Activated CD8-positive, alpha-beta memory T cell treated with anti-CD3 and anti-CD28 coated beads, Interleukin-2, amount 50 U/mL, for 48 hours (primary cell): ENCODE measurements around the gene P2RY13.

ENCODE experiments used
- DNase-seq: peaks from one replicate; pipeline ENCODE4 v3.0.0-alpha.2; 2020

Gene P2RY13

DNA sequence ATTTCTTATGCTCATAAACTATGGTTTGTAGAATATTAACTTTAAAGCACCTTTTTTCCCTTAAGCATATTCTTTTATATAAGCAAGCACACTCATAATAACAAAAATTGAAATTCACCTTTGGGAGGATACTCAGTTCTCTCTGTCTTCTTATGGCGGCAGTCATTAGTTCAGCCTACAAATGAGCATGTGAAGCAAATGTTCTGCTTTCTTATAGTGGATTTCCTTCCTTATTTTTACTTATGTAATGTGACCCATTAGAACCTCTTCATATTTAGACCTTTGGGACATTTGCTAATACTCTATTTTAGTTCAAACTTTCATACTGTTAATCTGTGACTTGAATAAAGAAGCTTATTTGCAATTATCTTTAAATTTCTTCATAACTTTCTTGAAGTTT, at the start of gene P2RY13:
P2RY13 (minus strand) TSS at position 187 of the 400 bp plus-strand sequence; CDS start at position 166, 21 bp downstream.
- DNase-seq = no peak

DNA sequence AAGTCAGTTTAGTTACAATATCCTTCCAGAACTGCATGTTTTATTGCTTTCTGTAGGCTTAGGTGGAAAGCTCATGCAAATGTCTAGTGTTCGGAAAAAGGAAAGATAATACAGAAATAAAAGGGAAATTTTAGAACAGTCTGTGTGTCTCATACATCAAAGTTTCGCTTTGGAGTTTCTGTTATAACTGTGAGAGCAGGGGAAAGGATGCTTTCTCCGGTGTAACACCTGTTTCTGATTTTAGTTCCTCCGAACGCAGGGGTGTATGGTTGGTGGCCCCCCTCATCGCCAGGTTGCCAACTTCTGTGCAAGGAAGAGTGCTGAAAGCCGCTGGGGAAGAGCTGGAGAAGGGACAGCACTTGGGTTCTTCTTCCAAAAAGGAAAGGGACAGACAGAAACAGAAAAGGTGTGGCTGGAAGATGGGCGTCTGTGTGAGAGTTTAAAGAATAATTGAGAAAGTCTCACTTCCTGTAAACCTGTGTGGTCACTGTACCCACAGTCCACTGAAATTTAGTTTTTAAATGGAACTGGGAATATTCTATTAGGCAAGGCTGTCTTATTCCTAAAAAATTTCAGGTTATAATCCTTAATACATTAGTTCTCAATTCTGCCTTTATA, 48.5 kb upstream of the P2RY13 start:
- no peak for DNase-seq

DNA sequence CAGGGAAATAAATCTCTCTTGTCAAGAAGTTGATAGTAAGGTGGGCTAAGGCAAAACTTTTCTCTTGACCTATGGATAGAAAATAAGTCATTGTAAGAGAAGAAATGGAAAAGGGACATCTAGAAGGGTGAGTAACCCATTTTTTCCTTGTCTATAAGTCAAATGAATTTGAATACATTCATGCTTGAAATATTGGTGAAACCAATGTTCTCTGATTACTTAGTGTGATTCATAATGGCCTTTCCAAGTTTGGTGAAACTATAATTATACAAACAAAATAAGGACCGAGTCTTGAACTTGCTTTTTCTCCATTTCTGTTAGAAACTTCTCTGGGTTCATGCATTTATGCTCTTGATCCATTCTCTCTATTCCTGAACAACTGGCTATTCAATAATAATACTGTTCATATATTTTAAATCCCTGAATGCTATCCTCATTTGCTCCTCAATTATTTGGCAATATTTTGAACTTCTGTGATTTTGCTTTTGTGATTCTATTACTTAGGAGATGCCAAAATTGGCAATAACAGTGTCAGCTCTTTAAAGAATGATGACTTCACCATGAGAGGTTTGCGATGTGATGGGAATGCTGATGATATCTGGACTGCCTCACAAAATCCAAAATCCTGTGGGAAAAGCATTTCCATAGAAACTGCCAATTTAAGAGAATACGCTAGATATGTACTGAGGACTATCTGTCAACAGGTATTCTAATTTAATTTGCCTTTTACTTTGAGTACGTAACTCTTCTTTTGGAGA, 42.9 kb upstream of the P2RY13 start:
- no peak for DNase-seq

DNA sequence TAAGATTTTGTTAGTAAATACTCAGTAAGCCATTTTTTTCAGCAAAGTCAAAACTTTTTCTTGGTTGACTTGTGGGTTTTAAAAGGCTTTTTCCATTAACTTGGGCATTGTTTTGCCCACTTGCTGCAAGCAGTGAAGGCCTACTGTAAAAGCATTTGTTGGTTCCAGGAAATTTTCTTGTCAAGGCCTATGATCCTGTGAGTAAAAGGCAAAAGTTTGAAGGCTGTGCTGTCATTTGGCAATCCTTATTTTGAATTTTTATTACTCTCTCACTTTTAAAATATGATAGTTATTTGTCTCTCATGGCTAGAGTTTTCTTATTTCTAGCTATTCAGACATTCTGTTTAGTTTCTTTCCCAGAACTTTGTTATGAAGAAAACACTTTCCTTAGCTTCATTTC, 42.2 kb upstream of the P2RY13 start:
- DNase-seq = no peak

DNA sequence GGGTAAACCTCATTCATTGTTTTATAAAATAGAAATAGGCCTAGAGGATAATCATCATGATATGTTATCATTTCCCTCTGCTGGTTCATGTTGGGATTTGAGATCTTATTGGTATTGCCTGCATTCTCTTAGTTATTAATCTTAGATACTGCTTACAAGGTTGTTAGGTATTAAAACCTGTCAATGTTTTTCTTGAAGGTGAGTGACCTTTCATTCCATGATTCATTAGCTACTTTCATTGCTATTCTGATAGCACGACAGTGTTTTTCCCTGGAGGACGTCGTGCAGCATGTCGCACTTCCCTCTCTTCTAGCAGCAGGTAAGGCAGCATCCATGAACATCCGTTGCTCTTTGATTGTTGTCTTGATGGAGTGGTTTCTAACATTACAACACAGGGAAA, 38.1 kb upstream of the P2RY13 start:
- DNase-seq = no peak

DNA sequence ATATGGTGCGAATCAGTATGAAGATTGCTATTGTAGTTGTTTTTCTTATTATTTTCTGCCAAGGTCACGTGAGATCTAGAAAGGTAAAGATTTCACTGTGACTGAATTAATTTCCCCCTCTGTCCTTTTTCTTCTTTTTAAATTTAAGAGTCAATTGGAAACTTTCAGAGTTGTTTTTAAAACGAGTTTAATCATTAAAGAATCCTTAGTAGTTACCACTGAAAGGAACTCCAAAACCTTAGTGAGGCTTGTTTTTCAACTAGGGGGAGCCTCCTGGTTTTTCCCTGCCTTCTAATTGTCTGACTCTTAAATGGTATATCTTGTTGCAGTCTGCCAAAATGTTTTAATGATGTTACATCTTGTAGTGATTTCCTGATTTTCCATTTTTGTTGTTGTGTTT, 37.6 kb upstream of the P2RY13 start:
- DNase-seq = no peak

DNA sequence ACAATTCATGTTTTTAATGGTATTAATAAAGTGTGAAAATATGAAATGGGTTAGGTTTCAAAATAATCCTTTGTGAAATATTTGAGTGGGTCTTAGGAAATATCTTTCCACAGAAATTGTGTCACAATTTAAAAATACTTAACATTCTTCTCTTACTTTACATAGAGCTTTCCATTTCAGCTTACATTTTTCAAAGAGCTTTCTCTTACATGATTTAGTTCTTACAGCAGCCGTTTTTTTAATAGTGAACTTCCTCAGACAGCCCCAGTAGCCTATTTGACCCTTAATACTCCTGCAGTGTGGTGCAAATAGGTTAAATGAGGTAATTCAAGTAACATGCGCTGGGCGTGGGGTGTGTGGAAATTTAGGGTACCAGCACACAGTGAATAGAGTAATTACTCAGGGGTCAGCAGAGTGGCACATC, 33.4 kb upstream of the P2RY13 start:
- DNase-seq = no peak

DNA sequence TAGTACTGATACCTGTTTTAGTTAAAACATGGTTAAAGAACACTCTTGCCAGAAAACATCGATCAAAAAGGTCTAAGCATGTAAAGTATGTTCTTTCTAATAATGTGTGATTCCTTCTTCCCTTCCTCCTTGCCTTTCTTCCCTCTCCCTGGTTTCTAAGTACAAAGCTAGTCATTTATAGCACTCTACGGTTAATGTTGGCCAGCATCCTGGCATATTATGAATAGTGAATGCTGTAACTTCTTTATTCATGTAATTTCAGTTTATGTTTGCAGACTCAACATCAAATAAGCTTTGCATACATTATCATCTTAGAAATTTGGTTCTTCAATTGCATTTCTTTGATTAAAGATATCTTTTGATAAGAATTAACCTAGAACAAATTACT, 28.1 kb upstream of the P2RY13 start:
- DNase-seq = no peak

DNA sequence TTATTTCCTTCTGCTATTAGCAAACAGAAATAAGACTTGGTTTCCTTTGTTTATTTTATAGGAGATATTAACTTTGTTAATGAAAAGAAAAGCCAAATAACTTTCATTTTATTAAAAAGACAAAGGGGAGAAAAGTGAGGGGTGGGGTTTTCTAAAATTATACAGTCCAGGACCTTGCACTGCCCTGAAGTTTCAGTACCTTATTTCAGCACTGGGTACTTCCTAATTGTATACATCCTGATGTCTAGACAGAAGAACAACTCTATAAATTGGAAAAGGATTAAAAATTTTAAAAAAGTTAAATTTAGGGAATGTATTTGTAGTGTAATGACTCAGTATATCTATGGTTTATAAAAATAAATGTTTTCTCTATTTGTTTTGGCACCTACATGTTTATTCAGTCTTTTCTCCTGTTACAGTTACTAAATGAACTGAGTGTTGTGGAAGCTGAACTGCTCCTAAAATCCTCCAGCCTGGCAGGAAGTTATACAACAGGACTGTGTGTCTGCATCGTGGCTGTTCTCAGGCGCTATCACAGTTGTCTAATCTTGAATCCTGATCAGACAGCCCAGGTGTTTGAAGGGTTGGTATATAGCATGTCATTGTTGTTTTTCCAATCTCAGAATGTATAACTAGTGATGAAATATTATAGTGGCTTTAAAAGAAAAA, 27.6 kb upstream of the P2RY13 start:
- DNase-seq = no peak

DNA sequence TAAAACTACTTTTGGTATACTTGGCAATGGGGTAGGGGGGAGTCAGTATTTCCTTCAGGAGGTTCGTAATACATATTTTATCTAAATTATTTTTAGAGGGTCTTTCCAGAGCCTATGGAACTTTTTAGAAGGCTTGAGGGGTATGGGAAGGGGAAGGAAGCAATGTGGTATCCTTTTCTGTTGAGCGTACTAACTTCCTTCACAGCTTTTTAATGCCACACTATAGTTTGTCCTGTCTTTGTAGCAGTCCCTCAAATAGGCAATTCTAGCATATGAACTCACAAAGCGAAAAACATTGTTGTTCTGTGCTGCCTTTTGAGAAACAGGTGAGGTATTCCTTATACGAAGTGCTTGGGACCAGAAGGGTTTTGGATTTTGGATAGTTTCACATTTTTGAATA, 22.3 kb upstream of the P2RY13 start:
- no peak for DNase-seq

DNA sequence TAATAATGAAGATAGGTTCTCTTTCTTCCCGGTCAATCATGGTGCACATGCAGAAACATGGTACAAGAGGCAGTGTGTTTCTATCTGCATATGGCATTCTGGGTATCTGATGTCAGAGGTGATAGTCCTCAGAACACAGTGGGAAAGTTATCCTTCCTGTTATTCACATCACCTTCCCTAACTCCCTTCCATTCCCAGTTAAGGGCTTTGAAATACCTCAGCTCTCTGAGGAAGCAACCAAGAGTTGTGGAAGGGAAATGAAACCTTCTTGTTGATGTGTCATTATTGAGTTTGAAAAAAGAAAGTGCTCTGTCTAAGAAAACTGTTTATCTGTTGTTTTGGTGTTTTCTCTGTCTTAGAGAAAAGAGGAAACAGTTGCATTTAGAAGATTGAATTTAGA, 21.9 kb upstream of the P2RY13 start:
- DNase-seq = no peak

DNA sequence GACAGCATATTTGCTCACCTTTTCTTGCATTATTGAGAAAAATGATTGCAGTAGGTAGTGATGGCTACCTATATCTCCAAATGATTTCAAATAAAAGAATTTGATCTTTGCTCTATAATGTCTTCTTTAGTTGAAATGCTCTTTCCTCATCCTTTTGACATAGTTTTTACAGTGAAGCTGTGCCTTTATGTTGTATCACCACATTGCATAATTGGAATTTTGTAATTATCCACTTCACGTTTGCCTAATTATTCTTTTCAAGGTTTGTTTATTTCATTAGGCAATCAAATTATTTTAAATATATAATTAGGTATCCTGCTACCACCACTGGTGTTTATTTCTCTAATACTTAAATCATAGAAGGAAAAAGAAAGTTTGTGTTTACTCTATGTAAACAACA, 21.3 kb upstream of the P2RY13 start:
- DNase-seq = no peak

DNA sequence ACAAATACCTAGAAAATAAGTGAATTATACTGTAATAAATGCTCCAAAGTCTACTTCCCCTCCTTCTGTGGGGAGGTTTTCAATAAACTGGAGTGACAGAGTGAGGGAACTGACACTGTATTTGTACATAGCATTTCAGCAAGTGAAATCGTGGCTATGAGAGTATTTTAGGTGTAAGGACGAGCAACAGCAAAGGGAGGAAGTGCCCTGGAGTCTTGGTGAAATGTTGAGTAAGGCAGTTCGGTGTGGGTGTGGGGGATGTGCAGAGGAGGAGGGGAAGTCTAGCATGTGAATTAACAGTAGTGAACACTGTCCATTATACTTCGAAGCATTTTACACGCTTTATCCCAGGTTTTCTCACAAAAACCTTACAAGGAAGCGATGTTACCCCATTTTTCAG, 18.1 kb upstream of the P2RY13 start:
- DNase-seq = no peak

DNA sequence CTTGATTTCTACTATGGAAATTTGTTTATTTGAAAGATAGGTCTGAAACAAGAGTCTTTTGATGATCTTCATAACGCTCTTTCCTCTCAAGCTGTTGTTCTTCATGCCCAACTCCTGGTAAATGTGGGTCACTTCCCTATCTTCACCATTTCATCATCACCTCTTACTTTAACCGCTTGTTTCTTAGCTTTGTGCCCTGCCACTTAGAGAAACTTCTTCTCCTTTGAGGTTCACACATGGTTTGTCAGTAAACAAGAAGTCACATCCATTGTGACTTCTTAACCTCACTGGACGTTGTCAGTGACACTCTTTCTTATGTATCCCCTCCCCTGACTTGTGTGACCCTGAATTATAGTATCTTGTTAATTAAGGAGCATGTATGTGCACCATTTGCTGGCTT, 16.9 kb upstream of the P2RY13 start:
- no peak for DNase-seq

DNA sequence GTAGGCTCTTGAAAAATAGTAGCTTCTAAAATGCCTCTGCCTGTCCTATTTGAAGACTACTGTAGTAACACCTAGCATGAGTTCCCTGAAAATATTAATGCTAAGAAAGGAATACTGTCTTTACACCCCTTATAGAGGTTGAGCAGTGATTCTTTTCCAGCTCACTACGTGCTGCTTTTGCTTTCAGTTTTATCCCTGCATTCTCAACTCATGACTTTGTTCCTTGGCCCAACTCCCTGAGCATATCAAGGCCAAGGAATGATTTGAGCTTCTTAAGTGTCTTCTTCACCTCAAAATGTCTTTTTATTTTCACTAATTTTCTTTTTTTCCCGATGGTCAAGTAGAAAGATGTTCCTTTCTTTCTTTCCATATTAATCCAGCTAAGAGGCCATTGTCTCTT, 16.5 kb upstream of the P2RY13 start:
- no peak for DNase-seq

DNA sequence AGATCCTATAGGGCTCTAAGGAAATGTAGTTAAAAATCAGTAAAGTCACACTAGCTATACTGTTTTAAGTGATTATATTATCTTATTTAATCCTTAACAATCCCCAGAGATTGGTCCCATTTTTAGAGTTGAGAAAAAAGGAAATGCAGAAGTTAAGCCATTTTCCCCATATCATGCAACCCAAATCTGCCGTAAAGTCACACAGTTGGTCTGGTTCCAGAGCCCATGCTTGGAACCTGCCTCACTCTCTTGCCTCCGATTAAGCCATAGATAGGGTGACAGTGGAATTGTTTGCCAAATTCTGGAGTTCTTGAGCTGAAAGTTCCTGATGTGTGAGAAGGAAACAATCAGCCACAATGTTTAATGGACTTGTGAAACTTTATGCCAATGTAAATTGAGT, 2.3 kb upstream of the P2RY13 start:
- no peak for DNase-seq

DNA sequence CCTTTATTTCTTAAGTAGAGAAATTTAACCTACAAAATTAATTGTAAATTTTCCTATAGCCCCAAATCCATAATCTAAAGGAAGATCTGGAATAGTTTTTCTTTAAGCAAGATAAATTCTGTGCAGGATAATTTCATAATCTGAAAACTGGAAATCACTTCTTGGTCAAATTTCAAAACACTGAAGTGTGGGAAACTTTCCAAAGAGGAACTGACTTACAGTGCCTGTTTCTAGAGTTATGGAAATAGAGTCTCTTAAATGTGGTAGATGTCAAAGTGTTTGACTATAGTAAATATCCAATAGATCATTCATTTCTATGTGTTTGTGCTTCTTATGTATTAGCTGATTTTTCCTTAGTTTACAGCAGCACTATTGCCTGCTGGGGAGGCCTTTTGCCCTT, 1.6 kb upstream of the P2RY13 start:
- DNase-seq = no peak

DNA sequence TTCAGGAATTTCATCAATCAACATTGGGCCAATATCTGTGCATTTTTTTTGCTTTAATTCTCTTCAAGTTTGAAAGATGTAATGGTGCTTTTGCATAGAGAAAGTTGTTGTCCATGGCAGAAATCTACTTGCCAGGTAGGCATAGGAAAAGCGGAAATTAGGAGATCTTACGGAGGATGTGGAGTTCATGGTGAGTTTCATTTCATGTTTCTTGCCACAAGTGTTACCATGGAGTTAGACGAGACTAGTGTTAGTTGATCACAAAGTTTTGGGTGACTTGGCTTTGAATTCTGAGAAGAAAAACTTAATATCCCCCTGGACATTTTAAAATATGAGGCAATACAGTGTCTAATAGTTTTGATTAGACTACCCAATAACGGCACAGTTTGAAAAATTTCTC, 1.0 kb upstream of the P2RY13 start:
- no peak for DNase-seq

DNA sequence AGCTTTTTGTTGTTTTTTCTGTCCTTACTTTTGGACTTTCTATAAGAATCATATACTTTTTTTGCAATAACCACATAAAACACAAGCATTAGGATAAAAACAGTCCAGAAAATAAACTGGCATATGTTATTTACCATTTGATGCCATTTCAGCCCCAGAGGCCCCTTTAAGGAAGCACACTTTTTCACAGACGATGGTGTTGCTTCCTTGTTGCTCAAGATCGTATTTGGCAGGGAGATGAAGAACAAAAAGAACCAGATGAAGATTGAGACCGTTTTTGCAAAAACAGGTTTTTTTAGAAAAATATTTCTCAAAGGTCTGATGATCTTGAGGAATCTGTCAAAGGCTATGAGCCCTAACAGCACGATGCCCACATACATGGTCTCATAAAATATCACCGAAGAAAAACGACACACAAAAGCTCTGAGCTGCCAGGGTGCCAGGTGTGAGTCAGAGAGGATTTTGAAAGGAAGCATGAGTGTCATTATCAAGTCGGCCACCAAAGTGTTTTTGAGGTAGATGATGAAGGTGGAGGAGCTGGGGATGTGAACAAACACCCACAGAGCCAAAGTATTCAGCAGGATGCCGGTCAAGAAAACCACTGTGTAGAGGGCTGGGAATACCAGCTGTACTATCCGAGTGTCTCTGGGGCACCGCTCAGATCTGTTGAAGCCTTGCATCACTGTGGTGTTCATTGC, 902 bp downstream of the P2RY13 start:
- no peak for DNase-seq

DNA sequence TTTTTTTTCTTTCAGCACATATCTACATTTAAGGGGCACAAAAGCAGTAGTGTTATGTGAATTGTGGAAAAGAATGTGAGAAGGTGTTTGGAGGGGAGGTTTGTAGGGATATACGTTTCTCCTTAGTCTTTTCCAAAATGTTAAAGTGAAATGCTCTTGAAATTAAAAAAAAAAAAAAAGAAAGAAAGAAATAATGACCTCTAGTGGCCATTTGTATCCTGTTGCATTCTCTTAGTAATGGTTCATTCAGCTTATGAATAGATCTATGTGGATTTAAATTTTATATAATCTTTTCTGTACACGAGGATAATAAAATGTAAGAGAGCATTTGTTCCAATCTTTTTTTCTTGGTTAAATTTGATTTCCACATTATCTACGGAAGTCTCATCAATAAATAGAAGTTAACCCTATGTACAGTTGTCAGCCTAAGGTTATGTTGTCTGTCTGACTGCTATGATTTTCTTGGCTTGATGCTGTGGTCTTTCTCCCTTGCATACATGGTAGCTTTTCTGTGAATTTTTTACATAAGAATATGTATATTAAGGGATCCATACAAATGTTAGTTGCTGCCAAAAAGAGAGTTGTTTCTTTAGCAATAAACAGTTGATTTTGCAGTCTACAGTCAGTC, 1.7 kb downstream of the P2RY13 start:
- DNase-seq = no peak

DNA sequence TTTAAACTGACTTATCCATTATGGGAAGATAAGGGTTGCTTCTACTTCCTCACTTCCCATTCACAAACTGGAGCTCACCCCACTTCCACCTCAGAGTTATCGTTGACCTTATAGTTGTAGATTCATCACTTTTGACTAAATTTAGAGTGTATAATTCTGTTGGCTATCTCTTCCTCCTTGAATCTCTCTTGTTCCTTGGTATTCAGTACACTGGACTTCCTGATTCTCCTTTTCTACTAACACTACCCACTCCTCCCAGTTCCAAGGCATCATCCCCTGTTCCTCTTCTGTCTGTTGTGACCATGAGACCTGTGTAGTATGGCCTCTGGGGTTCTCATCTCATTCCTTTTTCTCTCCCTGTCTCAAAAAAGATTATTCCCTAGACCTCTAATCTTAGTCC, 6.8 kb downstream of the P2RY13 start:
- DNase-seq = no peak

DNA sequence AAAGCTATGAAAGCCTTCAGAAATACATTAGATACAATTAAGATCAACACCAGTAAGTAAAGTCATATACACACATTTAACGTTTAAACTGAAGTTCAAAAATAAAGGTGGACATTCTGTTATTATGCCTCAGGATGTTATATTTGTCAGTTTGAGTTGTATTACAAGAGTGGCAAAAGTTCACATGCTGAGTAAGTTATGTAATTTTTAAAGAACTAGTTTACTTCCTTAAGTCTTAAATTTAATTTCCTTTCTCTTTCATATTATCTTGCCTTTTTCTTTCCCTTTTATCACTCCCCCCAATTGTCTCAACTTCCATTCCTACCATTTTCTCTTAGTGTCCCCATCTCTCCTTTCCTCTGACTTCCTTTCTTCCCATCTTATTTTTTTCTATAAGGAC, 7.8 kb downstream of the P2RY13 start:
- DNase-seq = no peak

DNA sequence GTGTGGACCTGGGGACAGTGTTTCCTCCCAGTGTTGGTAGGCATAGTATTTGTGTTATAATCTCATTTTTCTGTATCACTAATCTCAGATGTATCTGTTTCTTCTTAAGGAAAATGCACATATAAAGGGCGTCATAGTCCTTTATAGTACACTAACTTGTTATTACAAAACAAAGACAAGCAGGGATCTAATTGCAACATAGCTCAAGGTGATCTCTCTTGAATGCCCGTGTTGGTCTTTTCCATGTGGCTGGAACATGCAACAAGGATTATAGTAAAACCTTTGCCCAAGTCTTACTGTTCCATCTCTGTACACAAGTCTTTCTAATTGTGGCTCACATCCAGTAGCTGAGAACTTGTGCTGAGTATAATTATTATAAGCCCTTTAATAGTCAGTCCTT, 9.2 kb downstream of the P2RY13 start:
- no peak for DNase-seq
